Endothelial cell of hepatic sinusoid (primary cell): ENCODE results near the gene TEX36.
"Not testable (repeated sequence)": the region's sequence is repeated elsewhere in the genome, so short reads cannot be mapped to it uniquely, and the experiment has no call there.

Experiments used
- in situ Hi-C: cut with HindIII; loops from 2 replicates; pipeline ENCODE4 v1.10.0; 2017; ENCODE audit warnings: low sequenced_read_pairs

Gene TEX36

DNA sequence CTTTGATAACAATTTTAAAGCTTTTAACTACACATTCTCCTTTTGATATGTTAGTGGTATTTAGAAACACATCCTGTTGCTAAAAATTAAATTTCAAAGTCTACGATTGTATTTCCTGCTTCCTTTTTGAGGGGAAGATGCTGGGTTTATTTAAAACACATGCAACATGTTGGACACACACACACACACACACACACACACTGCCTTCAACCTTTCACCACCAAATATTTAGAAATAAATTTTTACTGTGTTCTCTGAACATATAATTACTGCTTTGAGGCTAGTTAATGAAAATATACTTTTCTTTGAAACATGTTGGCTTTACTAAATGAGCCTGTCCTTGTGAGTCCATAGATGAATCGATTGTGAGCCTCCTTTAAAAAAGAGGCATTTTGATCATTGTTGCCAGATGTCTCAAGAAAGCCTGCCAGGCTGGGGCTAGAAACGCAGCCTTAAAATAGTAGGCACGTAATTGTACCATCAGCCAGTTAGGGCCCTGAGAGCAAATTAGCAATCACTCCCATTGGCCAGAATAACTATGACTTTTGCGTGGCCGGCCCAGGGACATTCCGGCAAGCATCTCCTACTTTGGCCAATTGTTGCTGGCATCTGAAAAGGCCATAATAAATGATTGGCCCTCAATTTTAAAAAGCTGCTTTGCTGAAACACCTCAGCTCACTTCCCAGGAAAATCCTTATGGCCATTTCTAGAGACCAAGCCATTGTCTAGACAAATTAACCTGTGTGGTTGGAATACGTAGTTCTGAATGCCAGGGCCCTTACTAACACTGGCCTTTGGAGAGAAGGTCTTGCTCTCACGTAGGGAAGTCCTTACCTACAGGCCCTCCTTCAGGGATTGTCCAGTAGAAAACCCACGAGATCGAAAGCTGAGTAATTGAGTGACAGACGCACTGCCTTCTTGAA, 9.9 kb upstream of the TEX36 start:
- in situ Hi-C loops: loop anchor here (10.0 kb wide), 1 partner anchor 358 kb away; no protein-coding TSS in a partner anchor

DNA sequence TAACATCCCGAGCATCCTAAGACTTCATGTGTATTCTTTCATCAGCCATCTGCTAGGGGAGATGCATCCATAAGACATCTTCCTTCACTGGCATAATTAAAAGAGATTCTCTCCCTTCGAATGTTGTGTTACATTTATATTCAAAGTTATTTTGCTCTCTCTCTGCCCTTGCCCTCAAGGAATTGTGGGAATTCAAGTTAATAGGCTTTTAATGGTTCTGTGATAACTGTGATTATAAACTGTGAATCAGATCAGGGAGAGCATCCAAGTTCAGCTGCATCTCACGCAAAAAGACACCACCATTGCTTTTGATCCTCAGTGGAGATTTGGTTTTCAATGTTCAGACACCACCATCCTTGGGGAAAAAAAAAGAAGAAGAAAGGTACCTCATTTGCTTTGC, 9.2 kb upstream of the TEX36 start:
- in situ Hi-C loops: loop anchor here (10.0 kb wide), 1 partner anchor 357 kb away; no protein-coding TSS in a partner anchor

DNA sequence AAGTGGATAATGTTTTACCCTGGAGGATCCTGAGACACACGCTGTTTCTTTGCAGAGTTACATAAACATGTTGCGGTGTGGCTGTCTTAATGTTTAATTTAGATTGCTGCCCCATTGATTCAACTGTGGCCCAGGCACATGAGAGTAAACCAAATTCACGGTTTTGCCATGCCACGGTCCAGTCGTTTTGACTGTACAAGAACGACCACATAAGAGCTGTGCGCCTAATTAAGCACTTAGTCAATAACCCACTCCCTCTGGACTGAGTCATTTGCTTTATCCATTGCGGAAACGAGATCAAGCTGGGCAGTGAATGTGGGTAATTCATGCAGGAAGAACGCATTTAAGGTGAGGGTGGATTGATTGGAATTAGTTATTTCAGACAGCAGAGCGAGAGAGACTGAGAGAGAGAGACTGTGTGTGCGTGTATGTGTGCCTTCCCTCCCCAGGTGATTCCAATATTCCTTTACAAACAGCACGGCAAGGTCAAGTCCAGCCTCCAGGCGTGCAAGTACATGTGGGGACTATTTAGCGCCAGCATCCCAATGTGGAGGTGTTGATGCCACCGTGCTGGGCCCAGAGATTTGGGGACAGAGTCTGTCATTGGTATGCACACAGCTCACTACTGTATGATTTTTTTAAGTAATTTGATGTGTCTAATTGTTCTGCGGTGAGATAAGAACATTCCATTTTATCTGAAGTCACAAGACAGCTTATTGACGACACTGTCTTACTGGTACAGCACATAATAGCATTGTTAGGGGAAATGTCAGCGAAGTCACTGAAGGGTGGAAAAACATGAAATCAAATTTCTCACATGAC, 8.4 kb upstream of the TEX36 start:
- in situ Hi-C loops: loop anchor here (10.0 kb wide), 1 partner anchor 357 kb away; no protein-coding TSS in a partner anchor

DNA sequence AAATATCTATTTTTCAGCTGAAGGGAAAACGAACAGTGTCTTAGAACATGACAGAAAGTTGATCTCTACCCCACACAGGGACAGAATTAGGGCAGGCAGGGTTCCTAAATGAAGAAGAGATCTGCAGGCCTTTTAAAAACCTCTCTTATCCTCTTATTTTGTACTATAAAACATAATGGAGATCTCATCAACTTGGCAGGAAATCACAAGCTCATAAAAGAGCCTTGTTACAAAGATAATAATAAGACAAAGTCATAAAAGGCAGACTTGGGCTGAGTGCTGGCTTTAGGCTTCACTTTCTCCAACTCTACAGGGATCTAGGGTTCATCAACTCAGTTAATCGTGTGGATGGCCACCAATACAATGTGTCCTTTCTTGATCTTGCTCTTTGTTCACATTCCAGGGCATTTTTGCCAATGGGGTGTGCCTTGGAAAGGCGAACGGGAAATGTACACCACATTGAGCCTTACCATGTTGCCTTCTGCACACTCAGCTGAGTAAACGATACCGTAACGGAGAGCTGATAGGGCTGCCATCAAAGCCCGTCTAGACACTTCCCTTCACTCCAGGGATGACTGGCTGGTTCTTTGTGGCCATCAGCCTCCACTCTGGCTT, 7.1 kb upstream of the TEX36 start:
- in situ Hi-C loops: loop anchor here (10.0 kb wide), 1 partner anchor 355 kb away; no protein-coding TSS in a partner anchor

DNA sequence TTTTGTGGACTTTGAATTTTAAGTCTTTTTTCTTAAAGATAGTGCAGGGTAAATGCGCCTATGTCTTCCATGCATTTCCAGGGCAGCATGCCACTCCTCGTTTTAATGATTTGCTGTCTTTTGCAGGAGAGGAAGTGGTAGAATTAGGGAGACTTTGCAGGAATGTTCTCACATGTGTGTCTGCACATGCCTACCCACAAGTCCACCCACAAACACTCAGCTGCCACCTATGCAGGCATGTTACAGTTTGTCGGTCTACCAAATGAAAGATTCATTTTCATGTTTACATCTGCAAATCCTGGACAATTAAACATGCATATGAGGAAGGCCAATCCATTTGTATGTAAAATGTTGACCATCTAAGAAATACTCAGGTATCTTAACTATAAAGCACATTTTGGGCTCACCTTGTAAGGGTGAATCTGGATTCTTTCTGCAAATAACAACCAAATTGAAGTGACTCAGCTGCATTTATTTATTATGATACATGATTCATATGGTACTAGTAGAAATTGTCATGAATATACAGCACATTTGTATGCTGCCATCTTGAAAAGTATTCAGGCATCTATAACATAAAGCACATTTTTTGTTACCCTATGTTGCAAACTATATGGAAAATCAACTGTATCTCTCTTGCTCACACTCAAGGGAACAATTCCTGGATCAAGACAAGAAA, 4.7 kb upstream of the TEX36 start:
- in situ Hi-C loops: no loop called here

DNA sequence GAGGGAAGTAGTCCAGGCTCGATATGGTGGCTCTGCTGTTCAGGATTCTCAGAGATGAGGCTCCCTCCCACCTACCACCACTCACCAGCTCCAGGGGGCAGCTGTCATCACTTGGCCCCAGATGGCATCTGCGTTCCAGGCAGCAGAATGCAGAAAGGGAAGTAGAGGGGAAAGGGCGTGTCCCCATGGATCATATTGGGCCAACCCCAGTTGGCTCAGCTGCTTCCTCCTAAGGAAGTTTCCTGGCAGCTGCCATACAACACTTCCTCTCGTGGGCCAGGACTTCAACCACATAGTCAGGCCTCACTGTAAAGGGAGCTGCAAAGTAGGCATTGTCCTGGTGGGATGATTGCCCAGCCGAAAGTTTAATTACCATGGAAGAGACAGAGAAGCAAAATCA, 1.6 kb upstream of the TEX36 start:
- in situ Hi-C loops: no loop called here

DNA sequence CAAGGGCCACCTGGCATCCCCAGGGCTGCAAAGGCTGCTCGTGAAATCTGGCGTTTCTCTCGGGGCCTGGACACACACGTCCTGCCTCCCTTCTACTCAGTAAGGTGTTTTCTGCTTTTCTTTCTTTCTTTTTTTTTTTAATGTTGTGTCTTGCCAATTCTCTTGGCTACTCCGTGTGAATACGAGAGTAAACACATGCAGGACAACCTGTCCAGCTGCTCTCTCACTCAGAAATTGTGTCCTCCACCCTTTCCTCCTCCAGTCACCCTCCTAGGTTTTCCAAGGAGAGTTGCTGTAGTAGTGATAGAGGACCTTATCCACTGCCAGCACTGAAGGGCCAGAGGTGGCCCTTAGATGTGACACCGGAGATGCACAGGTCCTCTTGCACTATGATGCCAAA, 858 bp upstream of the TEX36 start:
- in situ Hi-C loops: no loop called here

DNA sequence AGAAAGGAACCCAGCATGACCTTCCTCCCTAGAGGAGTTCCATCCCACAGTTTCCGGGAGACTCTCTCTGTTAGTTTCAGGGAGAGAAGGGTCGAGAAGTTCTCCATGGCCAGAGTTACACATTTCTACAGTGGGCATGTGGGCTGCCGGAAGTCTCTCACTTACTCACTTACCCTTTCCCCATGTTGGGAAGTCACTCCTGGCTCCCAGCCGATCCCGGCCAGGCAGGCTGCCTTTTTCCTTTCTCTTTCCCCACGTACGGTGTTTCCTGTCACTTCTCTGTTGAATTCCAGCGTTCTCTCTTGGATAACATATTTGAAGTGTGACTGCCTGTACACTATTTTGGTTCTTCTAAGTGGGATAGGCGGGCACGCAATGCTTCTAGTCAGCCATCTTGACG, 3.5 kb downstream of the TEX36 start:
- in situ Hi-C loops: no loop called here

DNA sequence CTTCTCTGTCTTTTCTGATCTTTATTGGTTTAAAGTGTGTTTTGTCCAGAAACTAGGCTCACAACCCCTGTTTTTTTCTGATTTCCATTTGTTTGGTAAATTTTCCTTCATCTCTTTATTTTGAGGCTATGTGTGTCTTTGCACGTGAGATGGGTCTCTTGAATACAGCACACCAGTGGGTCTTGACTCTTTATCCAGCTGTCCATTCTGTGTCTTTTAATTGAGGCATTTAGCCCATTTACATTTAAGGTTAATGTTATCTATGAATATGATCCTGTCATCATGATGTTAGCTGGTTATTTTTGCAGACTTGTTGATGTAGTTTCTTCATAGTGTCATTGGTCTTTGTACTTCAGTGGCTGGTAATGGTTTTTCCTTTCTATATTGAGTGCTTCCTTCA, 10.1 kb downstream of the TEX36 start:
- in situ Hi-C loops: no loop called here

DNA sequence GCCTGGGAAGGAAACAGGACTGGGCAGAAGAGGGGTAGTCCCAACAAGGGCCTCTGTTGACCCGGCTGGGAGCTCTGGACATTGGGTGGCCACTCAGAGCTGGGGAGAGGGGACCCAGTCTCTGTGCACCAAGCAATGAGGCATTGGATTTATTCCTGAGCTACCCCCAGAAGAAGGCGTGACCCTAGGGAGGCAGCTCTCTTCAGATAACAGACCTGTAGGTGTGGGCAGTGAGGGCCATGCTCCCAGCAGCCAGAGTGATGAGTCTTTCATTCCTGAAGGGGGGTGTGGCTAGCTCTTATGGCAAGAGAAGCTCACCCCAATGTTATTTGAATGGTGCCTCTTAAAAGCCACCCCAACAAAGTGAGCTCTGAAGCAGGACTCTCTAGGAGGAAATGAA, 20.4 kb downstream of the TEX36 start:
- in situ Hi-C loops: no loop called here

DNA sequence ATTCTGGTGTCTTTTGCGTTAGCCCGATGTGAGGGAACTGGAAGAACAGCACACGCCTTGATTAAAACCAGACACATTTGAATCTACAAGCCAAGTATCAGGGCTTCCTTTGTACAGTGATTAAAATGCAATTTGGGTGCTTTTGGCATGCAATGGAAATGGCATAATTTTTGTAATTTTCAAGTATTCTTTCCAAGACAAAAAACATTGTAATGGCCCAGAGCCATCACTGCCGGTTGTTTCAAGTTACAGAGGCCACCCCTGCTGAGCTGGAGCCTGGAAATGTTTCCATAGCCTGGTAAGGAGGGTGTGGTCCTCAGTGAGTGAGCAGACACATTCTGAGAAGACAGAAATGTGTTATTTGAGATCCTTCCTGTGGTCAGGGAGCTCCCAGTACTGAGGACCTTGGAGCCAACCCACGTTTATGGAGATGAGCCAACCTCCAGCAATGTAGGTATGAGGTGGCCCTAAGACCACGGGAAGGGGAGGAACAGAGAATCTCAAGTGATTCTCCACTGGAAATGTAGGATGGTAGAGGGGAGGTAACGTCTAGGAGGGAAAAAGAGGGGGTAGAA, 20.9 kb downstream of the TEX36 start:
- in situ Hi-C loops: no loop called here

DNA sequence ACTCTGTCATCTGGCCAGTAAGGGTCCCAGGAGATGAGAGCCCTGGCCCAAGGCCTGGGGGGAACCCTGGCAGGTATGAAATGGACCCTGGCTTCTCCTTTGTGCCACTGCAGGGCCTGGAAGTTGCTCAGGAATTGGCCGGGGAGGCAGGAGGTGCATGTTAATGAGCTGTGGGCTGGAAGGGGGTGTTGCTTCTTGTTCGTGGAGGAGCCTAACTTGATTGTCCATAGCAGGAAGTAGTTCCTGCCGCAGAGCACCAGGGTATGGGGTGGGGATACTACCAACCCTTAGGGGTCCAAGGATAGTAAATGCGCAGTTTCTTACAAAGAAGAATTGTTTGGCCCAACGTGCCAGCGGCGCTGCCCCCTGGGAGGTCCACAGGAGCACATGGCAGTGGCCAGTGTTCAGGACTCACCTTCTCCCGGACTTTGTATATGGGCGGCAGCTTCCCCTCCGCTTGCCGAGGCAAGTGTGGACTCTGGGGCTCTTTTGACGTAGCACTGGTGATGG, 21.5 kb downstream of the TEX36 start:
- in situ Hi-C loops: no loop called here

DNA sequence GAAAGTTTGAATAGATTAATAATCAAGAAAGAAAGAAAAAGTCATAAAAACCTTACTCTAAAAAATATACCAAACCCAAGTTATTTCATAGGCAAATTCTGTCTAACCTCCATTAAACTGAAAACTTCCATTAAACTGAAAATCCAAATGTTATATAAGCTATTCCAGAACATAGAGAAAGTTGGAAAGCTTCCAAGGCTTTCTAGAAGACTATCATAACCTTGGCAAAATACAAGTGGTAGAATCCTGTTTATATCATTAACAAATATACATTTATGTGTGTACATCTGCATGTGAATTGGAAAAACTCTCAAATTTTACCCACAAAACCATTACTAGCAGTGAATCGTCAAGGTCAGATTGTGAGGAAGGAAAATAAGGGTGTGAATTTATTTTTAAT, 23.9 kb downstream of the TEX36 start:
- in situ Hi-C loops: no loop called here

DNA sequence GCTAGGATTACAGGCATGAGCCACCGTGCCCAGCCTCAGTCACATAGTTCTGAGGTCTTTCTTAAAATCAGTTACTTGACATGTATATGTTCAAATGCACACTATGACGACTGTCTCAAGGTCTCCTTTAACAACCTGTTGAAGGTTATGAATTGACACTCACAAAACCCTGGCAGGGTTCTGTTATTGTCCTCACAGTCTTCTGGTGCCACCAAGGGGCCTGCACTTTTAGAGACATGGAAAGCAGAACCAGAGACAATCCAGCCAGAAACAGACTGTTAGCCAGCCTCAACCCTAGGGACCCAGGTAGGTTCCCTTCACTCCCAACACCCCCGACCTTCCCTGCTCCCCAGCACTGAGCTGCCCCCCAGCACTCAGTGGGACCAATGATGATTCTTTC, 26.4 kb downstream of the TEX36 start:
- in situ Hi-C loops: no loop called here

DNA sequence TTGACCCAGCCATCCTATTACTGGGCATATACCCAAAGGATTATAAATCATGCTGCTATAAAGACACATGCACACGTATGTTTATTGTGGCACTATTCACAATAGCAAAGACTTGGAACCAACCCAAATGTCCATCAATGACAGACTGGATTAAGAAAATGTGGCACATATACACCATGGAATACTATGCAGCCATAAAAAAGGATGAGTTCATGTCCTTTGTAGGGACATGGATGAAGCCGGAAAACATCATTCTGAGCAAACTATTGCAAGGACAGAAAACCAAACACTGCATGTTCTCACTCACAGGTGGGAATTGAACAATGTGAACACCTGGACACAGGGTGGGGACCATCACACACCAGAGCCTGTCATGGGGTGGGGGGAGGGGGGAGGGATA, 29.9 kb downstream of the TEX36 start:
- in situ Hi-C loops: not testable (repeated sequence)

DNA sequence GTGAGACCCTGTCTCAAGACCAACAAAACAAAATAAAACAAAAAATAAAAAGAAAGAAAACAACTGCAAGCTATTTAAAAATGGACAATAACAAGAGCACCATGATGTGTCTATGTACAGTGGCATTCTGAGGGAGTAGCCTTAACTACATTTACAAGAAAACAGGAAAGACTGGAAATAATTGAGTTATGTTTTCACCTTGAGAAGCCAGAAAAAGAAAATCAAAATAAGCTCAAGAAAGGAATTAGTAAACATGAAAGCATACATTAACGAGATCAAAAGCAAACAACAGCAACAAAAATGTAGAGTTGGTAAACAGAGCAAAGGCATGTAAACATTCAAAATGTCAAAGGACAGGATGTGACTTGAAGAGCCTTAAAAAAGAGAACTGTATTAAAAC, 36.7 kb downstream of the TEX36 start:
- in situ Hi-C loops: no loop called here

DNA sequence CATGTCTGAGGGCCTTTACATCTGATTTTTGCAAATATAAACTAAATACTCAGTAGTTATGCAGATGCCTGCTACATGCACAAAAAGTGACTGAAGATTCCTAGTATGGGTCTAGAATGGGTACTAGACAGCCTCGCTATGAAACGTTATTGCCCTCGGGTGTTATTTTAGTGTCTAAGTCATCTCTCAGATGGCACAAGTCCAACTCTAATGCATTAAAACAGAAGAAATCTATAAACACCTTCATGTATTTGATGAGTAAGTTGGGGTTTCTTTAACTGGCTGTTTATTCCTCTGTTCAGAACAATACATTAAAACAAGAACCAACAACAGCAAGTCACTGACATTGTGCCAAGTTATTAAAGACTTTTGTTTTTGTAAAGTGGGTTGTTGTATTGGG, 41.6 kb downstream of the TEX36 start:
- in situ Hi-C loops: no loop called here

DNA sequence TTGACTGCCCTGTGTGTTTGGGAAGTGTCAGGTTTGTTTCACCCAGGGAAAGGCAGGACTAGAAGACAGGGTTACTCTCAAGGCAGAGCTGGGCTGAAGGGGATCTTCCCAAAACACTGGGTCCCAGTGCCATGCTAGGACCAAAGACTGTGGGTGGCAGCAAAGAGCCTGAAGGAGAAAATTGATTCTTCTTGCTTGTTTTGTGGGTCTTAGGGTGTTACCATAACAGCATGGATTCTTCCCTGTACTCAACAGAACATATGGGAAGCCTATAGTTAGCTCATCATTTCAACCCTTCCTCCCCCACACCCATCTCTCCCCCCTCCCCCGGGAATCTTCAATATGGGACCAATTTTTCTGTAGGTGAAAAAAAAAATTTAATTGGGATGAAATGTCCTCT, 42.3 kb downstream of the TEX36 start:
- in situ Hi-C loops: no loop called here

DNA sequence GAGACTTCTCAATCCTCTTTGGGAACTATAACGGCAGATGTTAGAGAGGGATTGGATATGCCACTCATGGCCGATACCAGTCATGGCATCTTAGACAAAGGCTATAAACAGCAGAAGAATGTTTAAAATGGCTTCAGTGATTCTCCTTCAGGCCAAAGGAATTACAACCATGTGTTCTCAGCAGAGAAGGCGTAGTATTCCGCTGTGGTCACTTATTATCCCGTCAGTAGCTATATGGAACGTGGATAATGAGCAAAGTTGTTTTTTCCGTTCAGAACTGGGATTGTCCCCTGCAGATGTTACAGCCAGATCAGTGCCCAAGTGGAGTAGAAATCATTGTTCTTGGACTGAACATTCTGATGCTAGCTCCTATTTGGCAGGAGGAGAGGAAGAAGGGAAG, 43.1 kb downstream of the TEX36 start:
- in situ Hi-C loops: no loop called here

DNA sequence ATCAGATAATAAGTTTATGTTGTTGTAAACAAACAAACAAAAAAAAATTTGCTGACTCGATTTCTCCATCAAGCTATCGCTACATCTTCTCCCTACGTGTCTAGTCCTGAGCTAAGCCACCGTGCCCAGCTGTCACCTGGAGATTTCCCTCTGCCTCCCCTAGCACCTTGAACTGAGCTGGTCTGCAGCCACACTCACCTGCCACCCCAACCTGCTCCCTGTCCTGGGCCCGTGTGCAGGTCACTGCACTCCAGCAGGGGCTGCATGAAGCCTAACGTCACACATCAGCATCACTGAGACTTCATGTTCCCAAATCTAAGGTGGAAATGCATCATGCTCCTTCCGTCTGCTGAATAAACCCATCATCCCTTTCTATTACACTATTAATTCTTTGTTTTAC, 44.4 kb downstream of the TEX36 start:
- in situ Hi-C loops: no loop called here
